ENCODE measurements around the gene MAL. TPM values are rescaled to one million over a fixed set of nuclear protein-coding genes. Genes with fewer than 3 reads are reported as not detected.

Gene MAL
- total and polyA plus RNA-seq, 2 of the 8 experiments (the other 6 are each of a cell fraction or from before 2014, with no cell fraction given), result not detected

- ChIA-PET POLR2A (ENCODE audit: partially characterized antibody) (no interaction called here), CTCF (ENCODE audit: partially characterized antibody) (no interaction called here)
- H4K8ac ChIP-seq (ENCODE audit: extremely low read depth, insufficient read depth, low read length), result no peak overlapping the region
- no peak for FAIRE-seq
- no peak for DNase-seq (ENCODE audit: low read depth in 1 of 2, low spot score in 2 of 2)
- H3K27ac ChIP-seq (ENCODE audit: low read depth, low read length), result no peak overlapping the region
- no peaks in the 10 kb centered on the region; a peak in 1 of 7 replicates for H3K27me3 ChIP-seq (replicated peaks in 1 of 4; ENCODE audit: control insufficient read depth in 3 of 4, extremely low read depth in 1 of 4, insufficient read depth in 3 of 4, low read length in 3 of 4)
- no peak overlapping the region for H3K4ac ChIP-seq (replicated peaks; ENCODE audit: insufficient read length, low read depth, low read length)
- no peak overlapping the region for H3K4me2 ChIP-seq (ENCODE audit: insufficient read depth in 1 of 2, low read depth in 2 of 2, low read length in 2 of 2)
- no peak overlapping the region for H3K23ac ChIP-seq (ENCODE audit: insufficient read length)
- H3K36me3 ChIP-seq (ENCODE audit: control insufficient read depth in 2 of 4, insufficient read depth in 4 of 4, low read length in 3 of 4), result no peaks in the 10 kb centered on the region; a peak in 2 of 8 replicates
- no peaks in the 10 kb centered on the region for H4K20me1 ChIP-seq (replicated peaks in 1 of 2; ENCODE audit: control insufficient read depth in 1 of 2, insufficient read depth in 2 of 2, low read length in 2 of 2)
- H4K5ac ChIP-seq (ENCODE audit: insufficient read length, low read depth, low read length), result no peak overlapping the region
- no peak overlapping the region for H2AFZ ChIP-seq (ENCODE audit: low read length)
- no peak overlapping the region for H3K4me3 ChIP-seq (ENCODE audit: extremely low read depth in 1 of 4, insufficient read depth in 2 of 4, low read depth in 3 of 4, low read length in 4 of 4)
- peaks cover 0 to 3% (median 0%) of the 10 kb centered on the region in 4 experiments; a peak in 1 of 7 replicates for H3K4me1 ChIP-seq (replicated peaks in 1 of 4; ENCODE audit: control insufficient read depth in 3 of 4, insufficient read depth in 4 of 4, low read length in 3 of 4)
- H2AK5ac ChIP-seq (ENCODE audit: low read depth, low read length), result no peak overlapping the region
- no peak overlapping the region for H2BK5ac ChIP-seq (ENCODE audit: low read depth, low read length)
- no peaks in the 10 kb centered on the region for H3K79me2 ChIP-seq (ENCODE audit: control insufficient read depth in 1 of 2, insufficient read depth in 2 of 2, low read length in 2 of 2)
- H2BK12ac ChIP-seq (ENCODE audit: low read depth, low read length), result no peak overlapping the region
- no peak overlapping the region for H2BK120ac ChIP-seq (replicated peaks; ENCODE audit: low read depth, low read length)
- no peak overlapping the region for H2BK20ac ChIP-seq (ENCODE audit: low read length)
- H3K9me3 ChIP-seq (ENCODE audit: insufficient read depth in 2 of 2, low read depth in 1 of 2, low read length in 1 of 2), result peaks cover 69 to 98% of the 10 kb centered on the region in 2 experiments
- WGBS, 2 experiments (ENCODE audit: extremely low coverage in 1 of 2, insufficient coverage in 1 of 2, insufficient read length in 1 of 2, insufficient replicate concordance in 2 of 2, low coverage in 1 of 2, low lambda C conversion rate in 2 of 2, missing lambda C conversion rate in 1 of 2), result 68% methylated on average over 10 of the region's 10 CpGs; no CpG with 5 or more reads in 1 of the 2 experiments
- no peaks in the 10 kb centered on the region for H3K79me1 ChIP-seq (ENCODE audit: low read depth, low read length)
- no peak overlapping the region for H3K18ac ChIP-seq (ENCODE audit: extremely low read depth, low read length)
- H3K9ac ChIP-seq (replicated peaks in 1 of 4; ENCODE audit: extremely low read depth in 1 of 4, low read depth in 3 of 4, low read length in 3 of 4), result no peak overlapping the region
- no peak overlapping the region for H3K56ac ChIP-seq (replicated peaks; ENCODE audit: insufficient read length, low read depth, low read length)
- no peaks in the 10 kb centered on the region for H3K23me2 ChIP-seq (ENCODE audit: low read depth, low read length)
- no peak overlapping the region for H4K91ac ChIP-seq (replicated peaks; ENCODE audit: insufficient read length, low read length)
- H2BK15ac ChIP-seq (ENCODE audit: low read length), result no peak overlapping the region
- no peak overlapping the region for H3K14ac ChIP-seq (ENCODE audit: insufficient read length)
- TF ChIP-seq BCL11A (IDR thresholded peaks at IDR 0.05; ENCODE audit: low read depth in 2 of 2, low read length in 2 of 2), result no peak
- TF ChIP-seq HDAC6 (IDR thresholded peaks at IDR 0.05; ENCODE audit: low read depth, low read length), result no peak
- no peak for TF ChIP-seq MAFK (IDR thresholded peaks at IDR 0.05; ENCODE audit: low read depth, low read length)
- TF ChIP-seq POU5F1 (IDR thresholded peaks at IDR 0.05; ENCODE audit: low read depth, low read length), result no peak
- TF ChIP-seq CREB1 (IDR thresholded peaks at IDR 0.05), result no peak
- no peak for TF ChIP-seq RNF2 (IDR thresholded peaks at IDR 0.05; ENCODE audit: borderline replicate concordance, low read depth, low read length, missing control alignments, poor library complexity, severe bottlenecking)
- TF ChIP-seq TAF7 (optimal IDR thresholded peaks at IDR 0.05; ENCODE audit: borderline replicate concordance, low read depth, low read length), result no peak
- no peak for TF ChIP-seq CBX5 (IDR thresholded peaks at IDR 0.05; ENCODE audit: low read depth, low read length)
- TF ChIP-seq SAP30 (IDR thresholded peaks at IDR 0.05; ENCODE audit: insufficient read depth, insufficient replicate concordance, low read length), result no peak
- no peak for TF ChIP-seq RFX5 (IDR thresholded peaks at IDR 0.05; ENCODE audit: borderline replicate concordance, low read depth, low read length)
- TF ChIP-seq BACH1 (IDR thresholded peaks at IDR 0.05; ENCODE audit: low read length), result no peak
- TF ChIP-seq CEBPB (IDR thresholded peaks at IDR 0.05; ENCODE audit: low read depth, low read length), result no peak
- no peak for TF ChIP-seq POLR2AphosphoS5 (IDR thresholded peaks at IDR 0.05; ENCODE audit: low read depth, low read length)
- no peak for TF ChIP-seq GTF2F1 (IDR thresholded peaks at IDR 0.05; ENCODE audit: borderline replicate concordance, low read depth, low read length)
- no peak for TF ChIP-seq SIX5 (IDR thresholded peaks at IDR 0.05; ENCODE audit: low read depth, low read length)
- no peak for TF ChIP-seq CHD1 (IDR thresholded peaks at IDR 0.05; ENCODE audit: low read depth, low read length)
These were observed 7.2 kb upstream of the MAL start for GRCh38 chr2:95018301-95018700.

Data from H1 (cell line).